ENCODE results near the gene PROSER1.
"Not testable (repeated sequence)": the region's sequence is repeated elsewhere in the genome, so short reads cannot be mapped to it uniquely, and the experiment has no call there.

The PROSER1 gene

GRCh38 chr13:39037880-39038568 is at the start of gene PROSER1, which contains the start of gene NHLRC3:
PROSER1 (minus strand) TSS chr13:39038089; CDS start chr13:39037242, 847 bp downstream.
NHLRC3 (plus strand) TSS chr13:39038456; CDS start chr13:39038640, 184 bp downstream.
- DNase-seq, result peak; percentile 73

- DNase-seq, result not testable (repeated sequence)
These were observed 48.5 kb upstream of the PROSER1 start for GRCh38 chr13:39086251-39086945.

- no peak for DNase-seq
These were observed 36.1 kb upstream of the PROSER1 start for GRCh38 chr13:39073983-39074382.

GRCh38 chr13:39072842-39073241 is 35.0 kb upstream of the PROSER1 start:
- no peak for DNase-seq

- no peak for DNase-seq
These were observed 24.1 kb upstream of the PROSER1 start for GRCh38 chr13:39062004-39062403.

- no peak for DNase-seq
These were observed 20.2 kb upstream of the PROSER1 start for GRCh38 chr13:39058040-39058439.

GRCh38 chr13:39056018-39056417 is 18.1 kb upstream of the PROSER1 start:
- no peak for DNase-seq

GRCh38 chr13:39054112-39054511 is 16.2 kb upstream of the PROSER1 start:
- DNase-seq, result no peak

- no peak for DNase-seq
These were observed 15.1 kb upstream of the PROSER1 start for GRCh38 chr13:39052944-39053343.

- DNase-seq, result no peak
These were observed 13.3 kb upstream of the PROSER1 start for GRCh38 chr13:39051157-39051556.

GRCh38 chr13:39049274-39049673 is 11.4 kb upstream of the PROSER1 start:
- DNase-seq, result no peak

GRCh38 chr13:39048806-39049205 is 10.9 kb upstream of the PROSER1 start:
- DNase-seq, result no peak

- DNase-seq, result no peak
These were observed 9.7 kb upstream of the PROSER1 start for GRCh38 chr13:39047560-39047959.

GRCh38 chr13:39044536-39044935 is 6.6 kb upstream of the PROSER1 start:
- no peak for DNase-seq

GRCh38 chr13:39040206-39040605 is 2.3 kb upstream of the PROSER1 start:
- no peak for DNase-seq

- DNase-seq, result no peak
These were observed 1.2 kb upstream of the PROSER1 start for GRCh38 chr13:39039041-39039440.

GRCh38 chr13:39038569-39039030 is 711 bp upstream of the PROSER1 start:
- no peak for DNase-seq

- no peak for DNase-seq
These were observed 444 bp downstream of the PROSER1 start for GRCh38 chr13:39037410-39037879.

GRCh38 chr13:39036212-39036611 is 1.7 kb downstream of the PROSER1 start:
- no peak for DNase-seq

- DNase-seq, result no peak
These were observed 2.1 kb downstream of the PROSER1 start for GRCh38 chr13:39035799-39036198.

GRCh38 chr13:39035204-39035603 is 2.7 kb downstream of the PROSER1 start:
- no peak for DNase-seq

- no peak for DNase-seq
These were observed 3.8 kb downstream of the PROSER1 start for GRCh38 chr13:39034085-39034484.

- DNase-seq, result no peak
These were observed 5.7 kb downstream of the PROSER1 start for GRCh38 chr13:39032150-39032549.

- DNase-seq, result no peak
These were observed 12.5 kb downstream of the PROSER1 start for GRCh38 chr13:39025433-39025839.
